ENCODE results near the gene PTK7.
"Not testable (repeated sequence)": the region's sequence is repeated elsewhere in the genome, so short reads cannot be mapped to it uniquely, and the experiment has no call there.

Gene PTK7

GRCh38 chr6:43120101-43120763, 44.1 kb downstream of the PTK7 start:
- DNase-seq, result no peak

DNA sequence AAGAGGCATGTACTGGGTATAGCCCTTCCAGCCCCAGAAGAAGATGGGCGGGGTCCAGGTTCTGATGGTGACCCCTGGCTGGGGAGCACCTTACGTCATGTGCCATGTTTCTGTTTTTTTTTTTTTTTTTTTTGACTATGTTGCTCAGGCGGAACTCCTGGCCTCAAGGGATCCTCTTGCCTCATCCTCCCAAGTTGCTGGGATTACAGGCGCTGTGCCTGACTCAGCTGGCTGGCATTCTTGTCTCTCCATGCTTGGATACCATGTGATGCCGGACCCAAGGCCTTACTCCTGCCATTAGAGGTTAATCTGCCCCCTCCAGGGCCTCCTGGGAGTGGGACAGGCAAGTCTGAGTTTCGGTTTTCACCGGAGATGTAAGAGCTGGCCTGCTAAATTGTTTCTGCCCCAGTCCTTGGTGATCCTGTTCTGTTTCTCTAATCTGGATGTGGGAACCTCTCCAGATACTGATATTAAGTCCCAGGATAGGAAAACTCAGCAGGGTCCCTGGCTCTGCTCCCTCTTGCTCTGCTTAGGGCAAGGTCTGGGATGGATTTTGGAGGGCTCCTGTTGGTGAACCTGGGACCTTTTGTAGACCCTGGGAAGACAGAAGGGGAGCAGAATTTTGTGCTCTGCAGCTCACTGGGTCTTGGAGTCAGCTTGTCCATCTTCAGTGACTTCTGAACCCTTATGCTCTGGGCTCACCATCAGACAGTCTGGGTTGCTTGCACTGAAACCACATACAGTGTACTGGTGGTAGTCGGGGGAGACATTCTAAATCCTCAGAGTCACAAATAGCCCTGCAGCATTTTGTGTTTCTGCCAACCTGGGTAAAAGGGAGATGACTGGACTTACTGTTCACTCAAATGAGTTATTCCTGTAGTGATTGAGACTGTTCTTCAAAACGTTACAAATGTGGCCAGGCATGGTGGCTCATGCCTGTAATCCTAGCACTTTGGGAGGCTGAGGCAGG, 45.1 kb downstream of the PTK7 start:
- DNase-seq, result peak; percentile 100

DNA sequence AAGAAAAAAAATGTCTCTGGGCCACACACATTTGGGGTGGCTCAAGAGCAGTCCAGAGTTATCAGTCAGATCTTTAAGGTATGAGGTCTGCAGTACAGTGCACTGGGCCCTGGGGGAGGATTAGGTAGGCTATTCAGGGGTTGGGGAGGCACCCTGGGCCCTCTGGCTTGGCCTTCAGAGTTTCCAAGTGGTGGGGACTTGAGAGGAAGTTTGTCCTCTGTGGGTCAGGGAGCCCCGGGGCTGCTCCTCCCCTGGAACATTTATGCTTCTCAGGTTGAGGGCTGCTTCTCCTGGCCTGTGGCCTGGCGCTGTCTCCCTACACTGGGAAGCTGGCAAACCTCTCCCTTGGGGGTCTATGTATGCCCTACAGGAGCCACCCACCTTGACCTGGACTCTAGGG, 46.0 kb downstream of the PTK7 start:
- no peak for DNase-seq

GRCh38 chr6:43123461-43124314, 47.6 kb downstream of the PTK7 start:
- DNase-seq, result peak; percentile 33

- no peak for DNase-seq
Observed at GRCh38 chr6:43124481-43124880, 48.4 kb downstream of the PTK7 start.

DNA sequence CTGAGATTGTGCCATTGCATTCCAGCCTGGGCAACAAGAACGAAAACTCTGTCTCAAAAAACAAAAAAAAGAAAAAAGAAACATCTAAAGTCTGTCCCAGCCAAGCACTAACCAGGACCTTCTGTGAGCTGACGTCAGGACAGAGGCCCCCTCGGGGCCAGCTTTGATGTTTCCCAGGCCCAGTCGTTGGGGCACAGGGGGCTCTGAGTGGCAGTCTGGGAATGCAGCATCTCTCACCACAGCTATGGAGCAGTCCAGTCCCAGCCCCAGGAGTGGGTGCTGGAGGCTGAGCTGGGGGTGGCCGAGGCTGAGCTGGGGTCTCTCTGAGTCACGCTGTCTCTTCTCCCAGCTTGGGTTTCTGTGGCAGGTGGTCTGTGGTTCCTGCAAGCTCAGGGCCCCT, 49.0 kb downstream of the PTK7 start:
- DNase-seq, result peak; percentile 98

DNA sequence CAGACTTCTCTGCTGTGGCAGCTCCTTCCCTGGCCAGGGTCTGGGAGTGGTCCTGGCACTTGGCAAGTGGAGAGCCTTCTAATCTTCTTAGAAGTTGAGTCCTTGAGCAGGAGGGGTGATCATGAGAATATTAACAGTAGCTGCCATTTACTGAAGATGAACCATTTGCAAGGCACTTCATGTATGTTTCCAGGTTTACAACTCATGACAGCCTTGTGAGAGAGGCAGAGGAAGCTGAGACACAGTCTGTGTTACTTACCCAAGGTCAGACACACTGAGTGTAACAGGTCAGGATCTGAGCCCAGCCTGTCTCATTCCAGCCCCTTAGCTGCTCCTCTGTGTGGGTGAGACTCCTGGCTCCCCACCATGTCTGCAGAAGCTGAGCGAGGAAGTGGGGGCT, 49.4 kb downstream of the PTK7 start:
- DNase-seq, result peak; percentile 48

- DNase-seq, result no peak
Observed at GRCh38 chr6:43127180-43127579, 51.1 kb downstream of the PTK7 start.

DNA sequence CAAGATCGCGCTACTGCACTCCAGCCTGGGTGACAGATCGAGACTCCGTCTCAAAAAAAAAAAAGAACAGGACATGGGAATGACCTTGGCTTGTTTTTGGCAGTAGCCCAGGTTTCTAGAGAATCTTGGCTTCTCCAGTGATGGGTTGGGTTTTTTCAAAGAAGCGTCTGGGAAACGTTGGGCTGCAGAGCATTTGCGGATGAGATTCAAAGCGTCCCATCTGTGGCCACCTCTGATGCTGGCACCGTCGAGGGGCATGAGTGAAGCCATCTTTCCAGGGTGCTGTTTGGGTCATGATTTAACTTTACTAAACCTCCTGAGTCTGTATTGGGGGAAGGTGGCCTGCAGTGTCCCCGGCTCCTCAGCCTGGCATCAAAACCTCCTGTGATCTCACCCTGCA, 51.8 kb downstream of the PTK7 start:
- DNase-seq, result peak; percentile 64

GRCh38 chr6:43128926-43129325, 52.8 kb downstream of the PTK7 start:
- no peak for DNase-seq

GRCh38 chr6:43129434-43130194, 53.5 kb downstream of the PTK7 start:
- DNase-seq, result peak; percentile 63

GRCh38 chr6:43130429-43130828, 54.3 kb downstream of the PTK7 start:
- no peak for DNase-seq

DNA sequence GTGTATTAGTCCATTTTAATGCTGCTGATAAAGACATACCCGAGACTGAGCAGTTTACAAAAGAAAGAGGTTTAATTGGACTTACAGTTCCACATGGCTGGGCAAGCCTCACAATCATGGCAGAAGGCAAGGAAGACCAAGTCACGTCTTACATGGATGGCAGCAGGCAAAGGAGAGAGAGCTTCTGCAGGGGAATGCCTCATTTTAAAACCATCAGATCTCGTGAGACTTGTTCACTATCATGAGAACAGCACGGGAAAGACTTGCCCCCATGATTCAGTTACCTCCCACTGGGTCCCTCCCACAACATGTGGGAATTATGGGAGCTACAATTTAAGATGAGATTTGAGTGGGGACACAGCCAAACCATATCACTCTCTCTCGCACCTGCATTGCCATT, 55.3 kb downstream of the PTK7 start:
- DNase-seq, result not testable (repeated sequence)

GRCh38 chr6:43138267-43138666, 62.2 kb downstream of the PTK7 start:
- no peak for DNase-seq

- DNase-seq, result not testable (repeated sequence)
Observed at GRCh38 chr6:43139973-43140372, 63.9 kb downstream of the PTK7 start.

GRCh38 chr6:43141644-43142043, 65.5 kb downstream of the PTK7 start:
- no peak for DNase-seq

DNA sequence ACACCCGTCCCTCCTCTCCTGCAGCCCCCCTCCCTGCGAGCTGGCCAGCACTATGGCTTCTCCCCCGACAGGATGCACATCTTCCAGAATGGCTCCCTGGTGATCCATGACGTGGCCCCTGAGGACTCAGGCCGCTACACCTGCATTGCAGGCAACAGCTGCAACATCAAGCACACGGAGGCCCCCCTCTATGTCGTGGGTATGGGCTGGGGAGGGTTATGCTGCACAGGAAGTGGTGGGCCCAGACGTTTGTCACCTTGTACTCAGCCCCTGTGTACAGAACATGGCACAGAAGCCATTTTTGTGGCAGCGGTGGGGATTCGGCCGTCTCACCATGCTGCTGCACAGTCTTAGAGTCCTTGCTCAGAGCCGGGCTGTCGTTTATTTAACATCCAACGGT, 66.0 kb downstream of the PTK7 start:
- DNase-seq, result no peak

DNA sequence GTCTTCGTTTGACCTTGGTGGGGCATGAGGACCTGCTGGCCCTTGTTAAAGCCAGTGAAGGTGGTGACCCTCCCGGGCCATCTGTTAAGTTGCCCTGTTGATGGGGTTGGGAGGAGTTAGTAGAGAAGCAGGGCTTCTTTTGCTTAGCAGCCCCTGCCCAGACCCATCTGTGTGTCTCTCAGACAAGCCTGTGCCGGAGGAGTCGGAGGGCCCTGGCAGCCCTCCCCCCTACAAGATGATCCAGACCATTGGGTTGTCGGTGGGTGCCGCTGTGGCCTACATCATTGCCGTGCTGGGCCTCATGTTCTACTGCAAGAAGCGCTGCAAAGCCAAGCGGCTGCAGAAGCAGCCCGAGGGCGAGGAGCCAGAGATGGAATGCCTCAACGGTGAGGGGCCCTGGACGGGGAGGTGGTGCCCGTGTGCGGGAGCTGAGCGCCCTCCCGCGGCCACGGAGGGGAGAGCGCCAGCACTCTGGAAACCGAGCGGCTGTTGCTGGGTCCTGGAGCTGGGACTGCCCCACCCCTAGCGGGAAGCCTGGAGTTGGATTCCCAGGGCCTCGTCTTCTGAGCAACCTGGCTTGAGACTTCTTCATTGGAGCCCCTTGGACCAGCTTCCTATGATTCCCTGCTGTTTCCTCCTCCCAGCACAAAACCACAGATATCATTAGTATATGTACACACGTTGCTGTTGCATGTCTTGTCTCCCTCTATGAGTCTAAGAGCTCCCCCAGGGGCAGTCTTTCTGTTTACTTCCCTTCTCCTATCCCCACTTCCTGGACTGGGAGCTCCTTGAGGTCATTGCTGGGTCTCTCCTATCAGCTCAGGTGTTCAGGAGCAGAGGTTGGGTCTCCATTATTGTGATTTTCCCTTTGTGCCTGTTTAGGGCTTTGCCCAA, 67.4 kb downstream of the PTK7 start:
- peak; percentile 88 for DNase-seq

DNA sequence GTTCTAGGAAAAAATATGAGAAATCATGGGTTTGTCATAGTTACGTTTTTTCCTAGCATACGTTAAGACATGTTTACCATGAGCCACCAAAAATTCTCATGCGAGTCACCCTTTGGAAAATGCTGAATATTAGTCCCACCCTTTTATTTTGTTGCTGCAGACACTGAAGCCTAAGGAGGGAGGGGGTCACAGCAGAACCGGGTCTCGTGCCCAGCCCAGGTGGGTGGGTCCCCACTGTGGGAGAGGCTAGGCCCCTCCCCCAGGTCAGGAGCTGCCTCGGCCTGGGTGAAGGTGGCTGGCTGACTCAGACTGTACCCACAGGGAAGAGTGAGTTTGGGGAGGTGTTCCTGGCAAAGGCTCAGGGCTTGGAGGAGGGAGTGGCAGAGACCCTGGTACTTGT, 68.8 kb downstream of the PTK7 start:
- peak; percentile 34 for DNase-seq

GRCh38 chr6:43146261-43146660, 70.1 kb downstream of the PTK7 start:
- no peak for DNase-seq
